Fibroblast of skin of back (primary cell): ENCODE measurements around the gene SLC11A1.
A peak's percentile ranks its signal among the peaks of the same experiment; 100 is the strongest.

Experiments used
- DNase-seq: peaks from one replicate; pipeline ENCODE4 v3.0.0-alpha.2; 2013

Gene SLC11A1

DNA sequence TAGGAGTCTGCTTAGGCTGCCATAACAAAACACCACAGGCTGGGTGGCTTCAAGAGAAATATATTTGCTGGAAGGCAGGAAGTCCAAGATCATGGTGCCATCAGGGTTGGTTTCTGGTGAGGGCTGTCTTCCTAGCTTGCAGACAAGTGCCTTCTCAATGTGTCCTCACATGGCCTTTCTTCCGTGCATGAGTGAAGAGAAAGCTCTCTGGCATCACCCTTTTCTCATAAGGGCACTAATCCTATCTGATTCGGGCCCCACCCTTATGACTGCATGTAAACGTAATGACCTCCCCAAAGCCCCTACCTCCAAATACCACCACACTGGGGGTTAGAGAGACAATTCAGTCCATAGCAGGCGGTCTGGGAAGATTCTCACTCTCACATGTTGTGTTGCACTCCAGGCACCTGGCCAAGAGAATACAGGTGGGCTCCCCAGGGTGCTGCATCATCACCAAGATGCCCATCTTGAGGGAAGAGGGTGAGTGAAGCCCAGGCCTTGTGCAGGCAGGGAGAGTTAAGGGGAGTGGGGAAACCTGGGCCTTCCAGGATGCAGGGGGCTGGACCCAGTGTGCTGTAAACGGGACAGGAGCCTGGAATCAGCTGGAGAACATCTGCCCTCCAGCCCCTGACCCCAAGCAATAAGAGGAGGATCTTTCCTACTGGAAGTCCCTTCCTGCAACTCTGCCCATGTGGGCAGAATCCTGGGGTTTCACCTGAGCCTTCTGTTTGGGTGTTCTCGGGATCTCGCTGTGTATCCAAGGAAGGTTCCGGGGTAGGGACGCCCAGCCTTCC is 15.3 kb upstream of the SLC11A1 start:
- no peak for DNase-seq

DNA sequence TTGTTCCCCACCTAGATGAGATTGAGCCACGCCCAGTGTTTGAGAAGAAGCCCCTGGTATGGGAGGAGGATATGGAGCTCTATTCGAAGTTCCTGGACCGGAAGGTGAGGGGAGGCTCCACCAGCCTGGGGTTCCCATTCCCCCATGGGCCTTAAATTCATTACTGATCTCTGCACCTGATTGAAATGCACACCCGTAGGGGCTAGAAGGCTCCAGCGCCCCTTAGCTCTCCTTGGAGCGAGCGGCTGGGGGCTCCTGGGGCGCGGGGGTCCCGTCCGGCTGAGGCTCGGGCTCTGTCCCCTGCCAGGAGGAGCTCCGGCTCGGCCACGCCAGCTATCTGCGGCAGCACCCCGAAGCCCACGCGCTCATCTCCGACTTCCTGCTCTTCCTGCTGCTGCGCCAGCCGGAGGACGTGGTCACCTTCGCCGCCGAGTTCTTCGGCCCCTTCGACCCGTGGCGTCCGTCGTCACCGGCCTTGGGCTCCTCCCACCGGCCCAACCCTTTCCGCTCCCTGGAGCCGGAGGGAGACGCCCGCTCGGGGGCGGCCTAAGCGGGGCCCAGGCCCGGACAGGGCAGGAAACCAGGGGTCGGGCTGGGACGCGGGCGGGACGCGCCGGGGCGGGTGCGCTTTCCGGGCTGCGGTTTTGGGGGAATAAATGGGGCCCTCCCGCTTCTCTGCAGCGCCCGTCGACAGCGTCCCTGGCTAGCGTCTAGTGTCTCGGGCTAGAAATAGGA is 14.5 kb upstream of the SLC11A1 start:
- peak; percentile 74 for DNase-seq

DNA sequence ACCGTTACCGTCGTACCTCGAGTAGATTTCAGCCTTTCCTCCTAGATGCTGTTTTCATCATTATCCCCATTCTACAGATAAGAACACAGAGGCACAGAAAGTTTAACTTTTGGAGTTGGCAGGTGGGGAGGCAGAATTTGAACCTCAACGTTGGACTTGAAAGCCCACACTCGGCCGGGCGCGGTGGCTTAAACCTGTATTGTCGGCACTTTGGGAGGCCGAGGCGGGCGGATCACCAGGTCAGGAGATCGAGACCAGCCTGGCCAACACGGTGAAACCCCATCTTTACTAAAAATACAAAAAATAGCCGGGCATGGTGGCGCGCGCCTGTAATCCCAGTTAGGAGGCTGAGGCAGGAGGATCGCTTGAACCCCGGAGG is 13.9 kb upstream of the SLC11A1 start:
- no peak for DNase-seq

DNA sequence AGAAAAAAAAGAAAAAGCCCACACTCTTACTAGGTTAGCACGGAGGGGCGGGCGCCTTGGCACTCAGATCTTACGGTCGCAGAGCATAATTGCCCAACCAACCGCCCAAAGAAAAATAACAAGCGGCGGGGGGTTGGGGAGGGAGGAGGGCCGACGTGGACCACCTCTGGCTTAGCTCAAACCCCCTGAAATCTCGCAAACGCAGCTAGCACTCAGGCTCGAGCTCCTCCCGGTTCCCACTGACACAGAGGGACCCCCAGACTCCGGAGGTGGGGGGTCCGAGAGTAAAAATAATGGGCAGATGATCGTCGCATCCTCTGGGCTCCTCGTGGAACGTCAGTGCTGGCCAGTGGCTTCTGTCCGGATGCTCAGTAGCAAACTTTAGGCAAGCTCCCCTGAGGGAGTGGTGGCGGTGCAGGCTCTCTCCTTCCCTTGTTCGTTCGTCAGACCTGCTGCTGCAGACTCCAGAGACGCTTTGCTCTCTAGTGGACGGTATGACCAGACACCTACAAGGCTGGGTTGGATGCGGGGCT is 13.4 kb upstream of the SLC11A1 start:
- no peak for DNase-seq

GRCh38 chr2:218369330-218369729 is 12.7 kb upstream of the SLC11A1 start:
- no peak for DNase-seq

GRCh38 chr2:218370410-218371063 is 11.5 kb upstream of the SLC11A1 start:
- DNase-seq: peak; percentile 17

GRCh38 chr2:218371983-218372350 is 10.1 kb upstream of the SLC11A1 start:
- DNase-seq: no peak

DNA sequence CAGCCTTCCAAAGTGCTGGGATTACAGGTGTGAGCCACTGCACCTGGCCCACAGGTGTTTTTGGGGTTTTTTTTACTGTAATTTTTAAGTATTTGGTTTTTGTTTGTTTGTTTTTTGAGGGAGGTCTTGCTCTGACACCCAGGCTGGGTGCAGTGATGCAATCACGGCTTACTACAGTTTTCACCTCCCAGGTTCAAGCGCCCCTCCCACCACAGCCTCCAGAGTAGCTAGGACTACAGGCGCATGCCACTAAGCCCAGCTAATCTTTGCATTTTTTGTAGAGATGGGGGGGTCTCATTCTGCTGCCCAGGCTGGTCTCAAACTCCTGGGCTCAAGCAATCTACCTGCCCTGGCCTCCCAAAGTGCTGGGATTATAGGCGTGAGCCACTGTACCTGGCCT is 7.3 kb upstream of the SLC11A1 start:
- no peak for DNase-seq

- peak; percentile 48 for DNase-seq
Observed at GRCh38 chr2:218375212-218375611, 6.9 kb upstream of the SLC11A1 start.

DNA sequence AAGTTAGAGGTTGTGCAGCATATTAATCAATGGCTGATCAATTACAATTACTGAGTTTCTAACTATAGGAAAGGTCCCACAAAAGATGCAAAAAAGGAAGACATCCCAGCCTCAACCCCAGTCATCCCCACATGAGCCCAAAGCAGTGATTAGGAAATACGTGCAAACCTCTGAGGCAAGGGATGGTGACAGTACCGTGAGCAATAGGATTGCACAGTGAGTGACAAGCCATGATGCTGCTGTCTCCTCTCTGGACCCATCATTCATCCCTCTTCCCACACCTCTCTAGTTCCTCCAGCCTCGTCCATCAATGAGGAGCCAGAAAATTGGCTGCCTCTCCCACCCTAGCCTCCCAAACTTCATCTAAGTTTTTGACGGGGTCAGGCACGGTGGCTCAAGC is 4.0 kb upstream of the SLC11A1 start:
- no peak for DNase-seq

DNA sequence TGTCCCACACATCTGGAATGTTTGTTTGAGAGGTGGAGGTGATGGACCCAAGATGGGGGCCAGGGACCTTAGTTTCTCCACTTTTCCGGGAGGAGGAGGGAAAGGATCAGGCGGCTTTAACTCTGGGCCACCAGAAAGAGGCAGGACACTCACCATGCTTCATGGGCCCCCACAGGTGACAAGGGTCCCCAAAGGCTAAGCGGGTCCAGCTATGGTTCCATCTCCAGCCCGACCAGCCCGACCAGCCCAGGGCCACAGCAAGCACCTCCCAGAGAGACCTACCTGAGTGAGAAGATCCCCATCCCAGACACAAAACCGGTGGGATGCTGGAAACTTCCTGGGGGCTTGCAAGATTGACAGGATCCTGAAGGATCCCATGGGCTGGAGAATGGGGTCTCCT is 712 bp downstream of the SLC11A1 start:
- DNase-seq: no peak

DNA sequence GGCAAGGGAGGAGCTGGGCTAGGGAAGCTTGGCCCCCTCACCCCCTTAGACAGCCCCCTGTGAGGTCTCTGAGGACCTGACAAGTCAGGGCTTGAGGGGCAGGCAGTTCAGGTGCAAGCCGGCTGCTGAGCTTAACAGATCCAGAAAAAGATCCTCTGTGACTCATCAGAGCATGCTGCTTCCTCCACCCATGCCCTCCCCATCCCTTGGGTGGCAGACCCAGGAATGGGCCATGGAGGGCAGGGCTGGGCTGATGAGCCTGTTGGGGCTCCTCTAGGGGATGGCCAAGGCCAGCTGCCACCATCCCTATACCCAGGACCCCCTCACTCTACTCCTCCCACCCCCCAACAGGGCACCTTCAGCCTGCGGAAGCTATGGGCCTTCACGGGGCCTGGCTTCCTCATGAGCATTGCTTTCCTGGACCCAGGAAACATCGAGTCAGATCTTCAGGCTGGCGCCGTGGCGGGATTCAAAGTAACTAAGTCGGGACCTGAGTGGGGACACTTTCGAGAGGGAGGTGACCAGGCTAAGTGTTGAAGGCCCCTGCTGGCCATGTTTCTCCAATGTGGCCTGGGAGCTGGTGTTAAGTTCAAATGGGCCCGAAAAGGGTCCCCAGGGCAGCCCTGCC is 1.9 kb downstream of the SLC11A1 start:
- DNase-seq: no peak

DNA sequence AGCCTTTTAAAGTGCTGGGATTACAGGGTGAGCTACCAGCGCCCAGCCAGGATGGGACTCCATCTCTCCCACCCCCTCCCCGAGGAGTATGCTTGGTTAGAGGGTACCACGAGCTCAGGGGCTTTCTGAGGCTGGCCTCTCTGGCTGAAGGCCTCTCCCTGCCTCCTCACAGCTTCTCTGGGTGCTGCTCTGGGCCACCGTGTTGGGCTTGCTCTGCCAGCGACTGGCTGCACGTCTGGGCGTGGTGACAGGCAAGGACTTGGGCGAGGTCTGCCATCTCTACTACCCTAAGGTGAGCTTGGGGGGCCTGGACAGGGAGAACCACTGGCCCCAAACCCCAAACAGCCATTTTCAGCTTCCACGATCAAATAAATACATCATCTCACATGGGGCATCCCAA is 2.9 kb downstream of the SLC11A1 start:
- no peak for DNase-seq

GRCh38 chr2:218386505-218387368 is 4.7 kb downstream of the SLC11A1 start:
- no peak for DNase-seq

GRCh38 chr2:218387369-218388194 is 5.5 kb downstream of the SLC11A1 start:
- DNase-seq: peak; percentile 57

GRCh38 chr2:218389333-218390150 is 7.5 kb downstream of the SLC11A1 start:
- DNase-seq: no peak

GRCh38 chr2:218391202-218391601 is 9.1 kb downstream of the SLC11A1 start:
- no peak for DNase-seq

DNA sequence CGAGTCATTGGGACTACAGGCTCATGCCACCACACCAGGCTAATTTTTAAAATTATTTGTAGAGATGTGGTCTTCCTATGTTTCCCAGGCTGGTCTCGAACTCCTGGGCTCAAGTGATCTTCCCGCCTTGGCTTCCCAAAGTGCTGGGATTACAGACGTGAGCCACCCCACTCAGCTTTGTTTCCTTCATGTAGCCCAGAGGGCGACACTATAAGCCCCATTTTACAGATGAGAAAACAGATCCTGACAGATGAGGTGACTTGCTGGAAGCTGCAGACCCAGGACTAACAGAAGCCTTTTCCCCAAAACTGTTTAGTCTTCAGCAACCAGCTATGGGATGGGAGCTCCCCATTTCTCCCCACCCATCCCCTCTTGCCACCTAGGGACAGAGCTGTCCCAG is 10.4 kb downstream of the SLC11A1 start:
- DNase-seq: no peak

DNA sequence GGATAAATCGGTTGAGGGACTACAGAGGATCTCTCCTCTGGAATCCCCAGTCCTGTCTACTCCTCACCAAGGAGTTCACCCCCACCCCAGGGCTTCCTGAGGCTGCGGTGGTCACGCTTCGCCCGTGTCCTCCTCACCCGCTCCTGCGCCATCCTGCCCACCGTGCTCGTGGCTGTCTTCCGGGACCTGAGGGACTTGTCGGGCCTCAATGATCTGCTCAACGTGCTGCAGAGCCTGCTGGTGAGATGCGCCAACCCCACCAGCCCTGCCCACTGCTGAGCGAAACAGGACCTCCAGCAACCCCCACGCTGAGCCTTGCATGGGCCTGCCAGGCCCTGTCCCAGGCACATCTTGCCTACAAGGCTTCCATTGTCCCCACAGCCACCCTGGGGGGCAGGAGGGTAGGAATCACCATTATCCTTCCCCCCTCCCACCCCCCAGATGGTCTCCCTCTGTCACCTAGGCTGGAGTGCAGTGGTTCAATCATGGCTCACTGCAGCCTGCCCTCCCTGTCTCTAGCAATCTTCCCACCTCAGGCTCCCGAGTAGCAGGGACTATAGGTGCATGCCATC is 10.9 kb downstream of the SLC11A1 start:
- no peak for DNase-seq
